SU-DHL-6 (cell line): ENCODE results near the gene REXO5.

Experiments
- CTCF ChIP-seq: fragments of 200-600 bp; sonication (generic); IDR thresholded peaks from one replicate; pipeline ENCODE4 v1.5.1; 2017; ENCODE audit warnings: antibody characterized with exemption, mild to moderate bottlenecking, low read length, moderate library complexity; ENCODE audit not compliant: insufficient read depth, poor library complexity, severe bottlenecking
- EZH2phosphoT487 ChIP-seq: fragments of 200-600 bp; sonication (generic), shearing (Covaris generic); conservative IDR thresholded peaks from 2 replicates; pipeline ENCODE4 v1.6.1; 2018; ENCODE audit warnings: mild to moderate bottlenecking, antibody characterized with exemption, low read length, moderate library complexity, mixed read lengths

GRCh38 chr16:20850981-20851380 is 44.7 kb downstream of the REXO5 start:
- TF ChIP-seq CTCF (no peak), EZH2phosphoT487 (no peak)
